HTR-8/SVneo (cell line): ENCODE results near the gene TIMM13.

Experiments
- DNase-seq: peaks from one replicate; pipeline ENCODE4 v3.0.0; 2011; ENCODE audit warnings: low spot score, mixed read lengths; ENCODE audit not compliant: insufficient read length
- FAIRE-seq: peaks from 2 replicates; lab custom pipeline; 2011; peaks lifted over from hg19 to GRCh38; lab: Jason Lieb, UNC

Gene TIMM13

GRCh38 chr19:2391118-2391725 is 36.2 kb downstream of the TIMM13 start:
- DNase-seq (peak; percentile 53), FAIRE-seq (no peak)

- no peak for FAIRE-seq
- no peak for DNase-seq
Measured at GRCh38 chr19:2389594-2389993, 37.8 kb downstream of the TIMM13 start.

DNA sequence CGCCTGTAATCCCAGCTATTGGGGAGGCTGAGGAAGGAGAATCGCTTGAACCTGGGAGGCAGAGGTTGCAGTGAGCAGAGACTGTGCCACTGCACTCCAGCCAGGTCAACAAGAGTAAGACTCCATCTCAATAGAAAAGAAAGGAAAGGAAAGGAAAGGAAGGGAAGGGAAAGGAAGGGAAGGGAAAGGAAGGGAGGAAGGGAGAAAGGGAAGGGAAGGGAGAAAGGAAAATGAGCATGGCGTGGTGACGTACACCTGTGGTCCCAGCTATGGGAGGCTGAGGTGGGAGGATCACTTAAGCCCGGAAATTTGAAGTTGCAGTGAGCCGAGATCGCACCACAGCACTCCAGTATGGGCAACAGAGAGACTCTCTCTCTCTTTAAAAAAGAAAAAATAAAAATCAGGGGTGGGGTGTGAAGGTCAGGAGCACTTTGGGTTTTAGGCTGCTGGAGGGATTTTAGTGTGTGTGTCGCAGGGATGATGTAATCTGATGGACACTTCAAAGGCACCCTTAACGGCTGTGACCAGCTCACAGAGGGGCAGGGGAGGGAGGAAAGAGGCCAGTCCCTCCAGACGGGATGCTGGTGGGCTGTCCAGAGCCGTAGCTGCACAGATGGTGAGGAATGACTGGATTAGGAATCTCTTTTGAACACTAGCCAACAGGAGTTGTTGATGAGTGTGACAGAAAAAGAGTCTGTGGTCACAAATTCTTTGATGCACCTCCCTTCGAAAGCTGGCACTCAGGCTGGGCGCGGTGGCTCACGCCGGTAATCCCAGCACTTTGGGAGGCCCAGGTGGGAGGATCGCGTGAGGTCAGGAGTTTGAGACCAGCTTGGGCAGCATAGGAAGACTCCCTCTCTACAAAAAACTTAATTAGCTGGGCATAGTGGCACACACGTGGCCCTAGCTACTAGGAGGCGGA is 39.8 kb downstream of the TIMM13 start:
- DNase-seq (no peak), FAIRE-seq (no peak)

GRCh38 chr19:2385053-2385721 is 42.2 kb downstream of the TIMM13 start:
- FAIRE-seq (peak; percentile 84), DNase-seq (peak; percentile 91)

- FAIRE-seq, result peak; percentile 42
- no peak for DNase-seq
Measured at GRCh38 chr19:2382530-2383222, 44.7 kb downstream of the TIMM13 start.

- FAIRE-seq (no peak), DNase-seq (no peak)
Measured at GRCh38 chr19:2381148-2381820, 46.1 kb downstream of the TIMM13 start.

DNA sequence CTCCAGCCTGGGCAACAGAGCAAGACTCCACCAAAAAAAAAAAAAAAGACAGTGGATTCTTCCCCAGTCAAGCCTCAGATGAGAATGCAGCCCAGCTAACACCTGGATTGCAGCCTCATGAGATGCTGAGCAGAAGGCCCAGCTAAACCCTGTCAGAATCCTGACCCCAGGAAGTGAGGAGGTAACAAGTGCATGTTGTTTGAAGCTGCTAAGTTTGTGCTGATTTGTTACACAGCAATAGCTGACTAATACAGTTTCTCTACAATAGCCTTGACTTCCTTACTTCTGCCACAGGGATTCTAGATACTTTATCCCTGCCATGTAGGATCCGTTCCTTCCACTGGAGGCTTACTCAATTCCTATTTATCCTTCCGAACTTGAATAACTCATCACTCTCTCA is 46.8 kb downstream of the TIMM13 start:
- FAIRE-seq, result no peak
- no peak for DNase-seq

GRCh38 chr19:2376784-2377519 is 50.4 kb downstream of the TIMM13 start:
- DNase-seq, result no peak
- FAIRE-seq, result no peak
